NOMO-1 treated with dmso at 0.1 percent for 144 hours (cell line): ENCODE data around the gene SPECC1L.
A peak's percentile ranks its signal among the peaks of the same experiment; 100 is the strongest.

ENCODE experiments used
- DNase-seq: peaks from one replicate; lab custom pipeline; 2025; ENCODE audit not compliant: unreplicated experiment; lab: John Stamatoyannopoulos, UW

SPECC1L gene

DNA sequence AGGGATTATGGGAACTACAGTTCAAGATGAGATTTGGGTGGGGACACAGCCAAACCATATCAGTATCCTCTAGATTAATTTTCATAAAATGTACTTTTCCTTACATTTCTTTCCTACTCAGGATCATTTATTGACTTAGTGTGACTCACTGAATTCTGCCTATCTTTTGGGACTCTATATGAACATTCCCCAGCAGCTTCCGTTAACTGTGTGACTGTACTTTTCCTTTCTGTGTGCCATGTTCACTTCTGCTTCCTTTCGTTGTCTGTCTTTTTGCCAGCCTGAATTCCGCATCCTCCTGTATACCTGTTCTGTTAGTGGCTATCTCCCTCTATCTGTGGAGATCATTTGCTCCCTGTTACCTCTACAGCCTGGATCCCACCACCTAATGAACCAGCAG, 48.8 kb downstream of the SPECC1L start:
- no peak for DNase-seq

DNA sequence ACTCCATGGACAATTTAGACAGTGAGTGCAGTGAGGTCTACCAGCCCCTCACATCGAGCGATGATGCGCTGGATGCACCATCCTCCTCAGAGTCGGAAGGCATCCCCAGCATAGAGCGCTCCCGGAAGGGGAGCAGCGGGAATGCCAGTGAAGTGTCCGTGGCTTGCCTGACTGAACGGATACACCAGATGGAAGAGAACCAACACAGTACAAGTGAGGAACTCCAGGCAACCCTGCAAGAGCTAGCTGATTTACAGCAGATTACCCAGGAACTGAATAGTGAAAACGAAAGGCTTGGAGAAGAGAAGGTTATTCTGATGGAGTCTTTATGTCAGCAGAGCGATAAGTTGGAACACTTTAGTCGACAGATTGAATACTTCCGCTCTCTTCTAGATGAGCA, 51.4 kb downstream of the SPECC1L start:
- no peak for DNase-seq

DNA sequence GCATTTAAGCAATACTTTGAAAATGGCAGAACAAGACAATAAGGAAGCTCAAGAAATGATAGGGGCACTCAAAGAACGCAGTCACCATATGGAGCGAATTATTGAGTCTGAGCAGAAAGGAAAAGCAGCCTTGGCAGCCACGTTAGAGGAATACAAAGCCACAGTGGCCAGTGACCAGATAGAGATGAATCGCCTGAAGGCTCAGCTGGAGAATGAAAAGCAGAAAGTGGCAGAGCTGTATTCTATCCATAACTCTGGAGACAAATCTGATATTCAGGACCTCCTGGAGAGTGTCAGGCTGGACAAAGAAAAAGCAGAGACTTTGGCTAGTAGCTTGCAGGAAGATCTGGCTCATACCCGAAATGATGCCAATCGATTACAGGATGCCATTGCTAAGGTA, 51.9 kb downstream of the SPECC1L start:
- no peak for DNase-seq

DNA sequence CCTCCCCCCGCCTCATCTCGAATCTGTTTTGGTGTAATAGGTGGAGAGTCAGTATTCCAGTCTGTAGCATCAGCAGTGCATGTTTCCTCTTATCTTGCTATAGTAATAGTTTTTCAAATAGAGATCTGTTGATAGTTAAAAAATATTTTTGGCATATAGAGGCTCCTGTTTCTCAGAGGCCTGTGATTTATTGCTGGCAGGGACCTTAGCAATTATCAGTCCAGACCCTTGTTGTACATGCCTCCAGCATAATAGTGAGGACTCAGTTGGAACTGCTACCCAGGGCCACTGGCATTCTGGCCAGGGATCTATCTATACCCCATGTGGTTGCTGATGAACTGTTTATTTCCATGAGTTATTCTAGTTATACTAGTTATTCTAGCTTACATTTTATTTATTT, 52.6 kb downstream of the SPECC1L start:
- DNase-seq: no peak

DNA sequence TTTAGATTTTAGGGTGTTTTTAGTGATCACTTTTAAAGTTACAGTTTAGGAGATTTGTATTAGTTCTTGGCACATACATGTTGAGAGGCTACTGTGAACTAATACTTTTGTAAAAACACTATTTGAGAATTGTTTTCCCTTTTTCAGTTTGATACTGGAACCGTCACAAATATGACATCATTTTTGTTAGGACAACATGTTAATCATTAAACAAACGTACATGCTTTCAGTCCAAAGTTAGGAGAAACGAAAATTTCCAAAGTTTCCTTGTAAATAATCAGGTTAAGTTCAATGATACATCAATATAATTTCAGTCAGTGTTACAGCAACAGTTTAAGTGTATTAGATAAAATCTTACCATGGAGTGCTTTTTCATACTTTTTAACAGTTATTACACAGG, 53.1 kb downstream of the SPECC1L start:
- DNase-seq: no peak

DNA sequence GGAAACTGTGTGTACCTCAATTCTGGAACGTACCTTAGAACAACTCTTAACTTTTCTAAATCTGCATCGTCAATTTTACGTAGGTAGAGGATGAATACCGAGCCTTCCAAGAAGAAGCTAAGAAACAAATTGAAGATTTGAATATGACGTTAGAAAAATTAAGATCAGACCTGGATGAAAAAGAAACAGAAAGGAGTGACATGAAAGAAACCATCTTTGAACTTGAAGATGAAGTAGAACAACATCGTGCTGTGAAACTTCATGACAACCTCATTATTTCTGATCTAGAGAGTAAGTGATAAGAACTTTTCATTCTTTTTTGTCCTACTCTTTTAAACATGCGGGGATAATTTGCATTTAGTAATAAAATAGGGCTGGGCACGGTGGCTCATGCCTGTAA, 53.5 kb downstream of the SPECC1L start:
- DNase-seq: no peak

DNA sequence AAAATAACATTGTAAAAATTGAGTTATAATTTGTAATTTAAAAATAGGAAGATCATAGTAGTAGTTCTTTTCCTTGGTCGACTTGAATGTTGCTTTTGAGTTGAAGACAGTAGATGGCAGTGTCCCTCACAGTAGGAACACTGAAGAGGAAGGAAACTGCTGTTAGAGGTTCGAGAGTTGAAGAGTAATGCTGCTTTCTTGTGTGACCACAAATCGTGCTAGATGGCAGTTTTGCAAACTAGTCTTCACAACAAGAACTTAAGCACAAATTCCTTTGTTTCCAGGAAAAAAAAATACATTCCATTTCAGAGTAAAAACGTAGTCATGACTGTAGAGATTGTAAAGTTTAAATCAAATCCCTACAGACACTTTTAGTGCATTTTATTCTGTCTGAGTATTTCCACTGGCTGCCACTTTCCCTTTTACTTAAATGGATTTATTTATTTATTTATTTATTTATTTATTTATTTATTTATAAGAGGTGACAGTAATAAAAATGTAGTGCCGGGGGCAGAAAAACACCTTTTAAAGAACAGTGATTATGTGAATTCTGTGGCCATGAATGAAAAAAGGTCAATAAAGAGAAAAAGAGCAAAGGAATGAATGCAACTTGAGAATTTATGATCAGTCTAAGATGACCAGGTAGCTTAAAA, 54.6 kb downstream of the SPECC1L start:
- peak; percentile 57 for DNase-seq

GRCh38 chr22:24326266-24326665, 55.6 kb downstream of the SPECC1L start:
- no peak for DNase-seq

DNA sequence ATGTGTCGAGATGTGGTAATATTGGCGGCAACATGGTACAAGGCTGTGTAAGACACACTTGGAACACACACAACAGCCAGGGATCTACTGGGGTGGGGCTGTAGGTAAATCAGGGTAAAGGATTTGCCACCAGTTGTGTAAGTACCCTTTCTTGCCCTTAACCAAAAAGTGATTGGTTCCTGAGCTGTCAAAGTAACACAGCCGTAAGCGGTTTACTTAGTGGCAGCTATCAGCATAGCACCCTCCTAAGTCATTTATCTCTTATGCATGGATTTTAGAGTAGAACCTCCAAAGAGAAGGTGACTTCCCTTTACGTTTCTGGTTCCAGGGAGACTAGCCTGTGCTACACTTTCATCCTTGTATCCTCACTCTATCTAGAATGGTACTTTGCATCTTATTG, 57.2 kb downstream of the SPECC1L start:
- no peak for DNase-seq

DNA sequence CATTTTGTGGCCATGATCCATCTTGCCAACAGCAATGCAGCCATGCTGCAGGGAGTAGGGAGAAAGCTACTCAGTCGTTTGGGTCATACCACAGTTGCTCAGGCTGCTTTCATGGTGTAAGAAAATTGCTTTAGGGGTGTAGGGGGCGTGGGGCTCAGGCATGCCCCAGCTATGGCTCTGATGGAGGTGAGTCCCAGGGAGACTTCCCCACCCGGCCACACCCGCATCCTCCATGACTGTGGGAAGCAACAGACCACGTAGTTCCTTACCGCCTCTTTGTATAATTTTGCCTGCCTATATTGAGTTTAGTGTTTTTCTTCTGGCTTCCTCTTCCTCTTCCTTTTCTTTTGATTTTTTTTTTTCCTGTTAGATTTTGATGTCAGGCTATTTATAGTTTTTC, 58.8 kb downstream of the SPECC1L start:
- no peak for DNase-seq

- DNase-seq: no peak
Observed at GRCh38 chr22:24330636-24331035, 60.0 kb downstream of the SPECC1L start.

GRCh38 chr22:24331468-24332440, 61.1 kb downstream of the SPECC1L start:
- DNase-seq: no peak

GRCh38 chr22:24333301-24333700, 62.7 kb downstream of the SPECC1L start:
- DNase-seq: no peak

DNA sequence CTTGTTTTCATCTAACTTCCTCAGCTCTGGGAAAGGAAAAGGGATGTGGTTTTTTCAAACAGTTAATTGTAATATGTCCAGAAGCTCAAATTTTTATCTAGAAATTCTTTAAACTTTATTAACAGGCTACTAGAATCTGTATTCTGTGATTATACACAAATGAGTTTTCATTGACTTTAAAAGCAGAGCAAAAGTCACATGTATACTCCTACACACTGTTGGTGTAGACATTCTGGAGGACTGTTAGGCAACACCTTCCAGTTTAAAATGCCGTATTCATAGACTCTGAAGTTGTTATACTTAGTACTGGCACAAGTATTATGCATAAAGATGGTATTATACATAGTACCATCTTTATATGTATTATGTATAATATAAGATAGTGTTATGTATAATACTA, 64.9 kb downstream of the SPECC1L start:
- no peak for DNase-seq

GRCh38 chr22:24337894-24338645, 67.4 kb downstream of the SPECC1L start:
- DNase-seq: no peak

DNA sequence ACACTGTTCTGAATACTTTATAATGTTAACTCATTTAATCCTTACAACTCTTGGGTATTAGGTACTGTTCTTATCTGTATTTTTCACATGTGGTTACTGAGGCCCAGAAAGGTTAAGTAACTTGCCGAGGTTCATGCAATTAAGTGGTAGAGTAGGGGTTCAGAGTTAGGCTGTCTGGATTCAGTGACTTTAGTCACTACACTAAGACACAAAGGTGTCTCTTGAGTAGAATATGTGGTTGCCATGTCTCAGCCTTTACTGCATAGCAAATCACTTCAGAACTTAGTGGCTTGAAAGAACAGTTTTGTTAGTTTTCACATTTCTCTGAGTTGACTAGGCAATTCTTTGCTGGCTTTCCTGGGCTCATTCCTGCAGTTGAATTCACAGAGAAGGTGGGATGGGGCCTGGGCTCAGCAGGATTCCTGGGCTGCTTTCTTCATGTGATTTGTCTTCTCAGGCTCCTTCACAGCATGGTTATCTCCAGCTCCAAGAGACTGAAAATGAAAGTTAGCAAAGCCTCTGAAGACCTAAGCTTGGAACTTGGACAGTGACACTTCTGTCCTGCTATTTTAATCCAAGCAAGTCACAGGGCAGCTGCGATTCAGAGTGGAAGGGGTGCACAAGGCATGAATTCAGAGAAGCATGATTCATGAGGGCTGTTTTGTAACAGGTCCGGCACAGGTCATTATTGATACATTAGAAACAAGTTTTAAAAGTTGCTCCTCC, 68.3 kb downstream of the SPECC1L start:
- no peak for DNase-seq

- no peak for DNase-seq
Observed at GRCh38 chr22:24339452-24339747, 68.8 kb downstream of the SPECC1L start.

DNA sequence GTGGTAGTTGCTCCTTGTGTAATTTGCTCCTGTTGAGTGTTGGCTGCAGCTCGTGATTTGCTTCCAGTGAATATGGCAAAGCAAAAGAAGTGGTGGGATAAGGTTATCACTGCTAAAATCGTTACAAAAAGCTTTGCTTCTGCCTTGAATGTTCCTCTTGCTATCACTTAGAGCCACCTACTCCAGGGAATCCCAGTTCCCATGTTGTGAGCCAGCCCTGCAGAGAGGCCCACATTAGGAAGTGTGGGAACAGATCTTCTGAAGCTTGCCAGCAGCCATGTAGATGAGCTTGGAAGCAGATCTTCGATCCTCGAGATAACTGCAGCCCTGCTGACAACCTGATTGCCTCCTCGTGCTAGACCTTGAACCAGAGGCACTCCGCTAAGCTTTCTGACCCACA, 71.0 kb downstream of the SPECC1L start:
- DNase-seq: no peak

- DNase-seq: no peak
Observed at GRCh38 chr22:24350627-24351026, 80.0 kb downstream of the SPECC1L start.

DNA sequence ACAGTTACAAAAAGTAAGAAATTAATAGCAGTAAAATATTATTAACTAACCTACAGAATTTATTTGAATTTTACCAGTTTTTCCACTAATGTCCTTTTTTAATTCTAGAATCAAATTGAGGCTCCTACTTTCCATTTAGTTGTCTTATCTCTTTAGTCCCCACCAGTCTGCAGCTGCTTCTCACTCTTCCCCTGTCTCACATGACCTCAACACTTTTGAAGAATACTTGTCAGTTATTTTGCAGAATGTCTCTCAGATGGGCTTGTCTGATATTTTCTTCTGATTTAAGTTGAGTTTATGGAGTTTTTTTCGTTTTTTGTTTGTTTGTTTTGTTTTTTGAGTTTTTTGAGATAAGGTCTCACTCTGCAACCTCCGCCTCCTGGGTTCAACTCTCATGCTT, 82.5 kb downstream of the SPECC1L start:
- DNase-seq: no peak

GRCh38 chr22:24355574-24355973, 84.9 kb downstream of the SPECC1L start:
- peak; percentile 26 for DNase-seq
